Omental fat pad (tissue), 4 donors: ENCODE data around the gene IGFBP3. TPM values are rescaled to one million over a fixed set of nuclear protein-coding genes. Genes with fewer than 3 reads are reported as not detected.
A peak's percentile ranks its signal among the peaks of the same experiment; 100 is the strongest.

Experiments used
- ATAC-seq: fragments of 150-250 bp; one replicate; pipeline ENCODE4 v1.9.1; 2016; ENCODE audit warnings: mild to moderate bottlenecking, moderate library complexity; ENCODE audit not compliant: low FRiP score
- DNase-seq: peaks from one replicate; pipeline ENCODE4 v3.0.0-alpha.2; 2019; ENCODE audit warnings: low spot score
- CTCF ChIP-seq, 3 donors: fragments of 450-650 bp; IDR thresholded peaks; one replicate each; pipeline ENCODE4 v1.5.1; 2016 to 2017; ENCODE audit warnings: antibody characterized with exemption in 3 of 3, mild to moderate bottlenecking in 3 of 3, moderate library complexity in 2 of 3
- total RNA-seq, 4 donors: library from RNA; depleted of rRNA; stranded (reverse); fragments of >200 nt; gene quantifications; one replicate each; pipeline ENCODE4 v1.1.0, GENCODE V29; 2016

IGFBP3 gene
- 100 to 1,000 TPM; 616 to 884 (median 686) TPM for total RNA-seq

GRCh38 chr7:45920502-45921380, at the start of gene IGFBP3:
Gene IGFBP3, minus strand, starts transcription at chr7:45921272. Its CDS starts 132 bp downstream, at chr7:45921140.
- TF ChIP-seq CTCF (IDR thresholded peaks at IDR 0.05): no peak
- DNase-seq: no peak
- ATAC-seq: peak; percentile 60

GRCh38 chr7:45970454-45970853, 49.4 kb upstream of the IGFBP3 start:
- DNase-seq: no peak
- no peak for ATAC-seq
- TF ChIP-seq CTCF (IDR thresholded peaks at IDR 0.05): no peak

GRCh38 chr7:45969940-45970339, 48.9 kb upstream of the IGFBP3 start:
- DNase-seq (no peak), ATAC-seq (no peak)
- no peak for TF ChIP-seq CTCF (IDR thresholded peaks at IDR 0.05)

- ATAC-seq (no peak), DNase-seq (no peak)
- no peak for TF ChIP-seq CTCF (IDR thresholded peaks at IDR 0.05)
Observed at GRCh38 chr7:45968856-45969541, 47.9 kb upstream of the IGFBP3 start.

GRCh38 chr7:45968312-45968711, 47.2 kb upstream of the IGFBP3 start:
- ATAC-seq: no peak
- DNase-seq: no peak
- TF ChIP-seq CTCF (IDR thresholded peaks at IDR 0.05): no peak

- no peak for DNase-seq
- no peak for TF ChIP-seq CTCF (IDR thresholded peaks at IDR 0.05)
- ATAC-seq: no peak
Observed at GRCh38 chr7:45967591-45968157, 46.6 kb upstream of the IGFBP3 start.
